H1 (cell line): ENCODE data around the gene RFNG. TPM values are rescaled to one million over a fixed set of nuclear protein-coding genes. Genes with fewer than 3 reads are reported as not detected.

Experiments used
- CTCF ChIA-PET: fragments of 300-600 bp; sonication (Branson Sonifier 250); formaldehyde crosslinking; loops from one replicate; lab custom pipeline; 2021; ENCODE audit not compliant: partially characterized antibody; lab: Charles Lee
- POLR2A ChIA-PET: fragments of 300-600 bp; sonication (Branson Sonifier 250); formaldehyde crosslinking; loops from one replicate; lab custom pipeline; 2021; ENCODE audit warnings: inconsistent platforms; ENCODE audit not compliant: partially characterized antibody; lab: Charles Lee
- DNase-seq, 2 experiments: peaks; one replicate each; pipeline versions ENCODE4 v3.0.0 to v3.0.0-alpha.2; 2010 to 2022; ENCODE audit warnings: low spot score in 2 of 2, low read depth in 1 of 2, mixed read lengths in 1 of 2
- FAIRE-seq: peaks from 2 replicates; lab custom pipeline; 2011; peaks lifted over from hg19 to GRCh38; lab: Jason Lieb, UNC
- H2AFZ ChIP-seq: 2 replicates; pipeline ENCODE4 v1.8.1; 2012; ENCODE audit warnings: low read length, inconsistent platforms
- H2AK5ac ChIP-seq: 2 replicates; pipeline ENCODE4 v1.6.1; 2013; ENCODE audit warnings: low read depth, low read length
- H2BK120ac ChIP-seq: replicated peaks from 2 replicates; pipeline ENCODE3; 2013; ENCODE audit warnings: low read depth, low read length, inconsistent platforms
- H2BK12ac ChIP-seq: 2 replicates; pipeline ENCODE4 v1.6.1; 2013; ENCODE audit warnings: low read depth, low read length
- H2BK15ac ChIP-seq: 2 replicates; pipeline ENCODE4 v1.6.1; 2013; ENCODE audit warnings: low read length
- H2BK20ac ChIP-seq: 2 replicates; pipeline ENCODE4 v1.6.1; 2013; ENCODE audit warnings: low read length
- H2BK5ac ChIP-seq: 2 replicates; pipeline ENCODE4 v1.6.1; 2013; ENCODE audit warnings: low read depth, low read length
- H3K14ac ChIP-seq: 2 replicates; pipeline ENCODE4 v1.6.1; 2013; ENCODE audit warnings: inconsistent platforms; ENCODE audit not compliant: insufficient read length
- H3K18ac ChIP-seq: 2 replicates; pipeline ENCODE4 v1.6.1; 2013; ENCODE audit warnings: low read length; ENCODE audit errors: extremely low read depth
- H3K23ac ChIP-seq: 2 replicates; pipeline ENCODE4 v1.6.1; 2013; ENCODE audit warnings: inconsistent platforms; ENCODE audit not compliant: insufficient read length
- H3K23me2 ChIP-seq: 2 replicates; pipeline ENCODE4 v1.6.1; 2013; ENCODE audit warnings: low read depth, low read length
- H3K27ac ChIP-seq: 2 replicates; pipeline ENCODE4 v1.6.1; 2011; ENCODE audit warnings: low read depth, low read length, inconsistent platforms
- H3K27me3 ChIP-seq, 4 experiments: replicated peaks in 1 of 4; 1 replicate in 1 of 4; 2 replicates in 3 of 4; pipeline versions ENCODE4 v1.6.1 to v1.8.1; 2011 to 2013; ENCODE audit warnings: low read length in 3 of 4, mild to moderate bottlenecking in 3 of 4, inconsistent platforms in 2 of 4, mixed read lengths in 2 of 4, moderate library complexity in 1 of 4; ENCODE audit not compliant: control insufficient read depth in 3 of 4, insufficient read depth in 3 of 4; ENCODE audit errors: extremely low read depth in 1 of 4
- H3K36me3 ChIP-seq, 4 experiments: 2 replicates each; pipeline versions ENCODE4 v1.6.1 to v1.8.1; 2011 to 2013; ENCODE audit warnings: mild to moderate bottlenecking in 4 of 4, low read length in 3 of 4, moderate library complexity in 2 of 4, control low read depth in 1 of 4, inconsistent platforms in 1 of 4; ENCODE audit not compliant: insufficient read depth in 4 of 4, control insufficient read depth in 2 of 4
- H3K4ac ChIP-seq: replicated peaks from 2 replicates; pipeline ENCODE3; 2013; ENCODE audit warnings: low read length, low read depth, mixed read lengths, inconsistent platforms; ENCODE audit not compliant: insufficient read length
- H3K4me1 ChIP-seq, 4 experiments: replicated peaks in 1 of 4; 1 replicate in 1 of 4; 2 replicates in 3 of 4; pipeline versions ENCODE4 v1.6.1 to v1.8.1; 2011 to 2013; ENCODE audit warnings: low read length in 3 of 4, inconsistent platforms in 2 of 4, mixed read lengths in 1 of 4; ENCODE audit not compliant: insufficient read depth in 4 of 4, control insufficient read depth in 3 of 4
- H3K4me2 ChIP-seq, 2 experiments: 2 replicates each; pipeline versions ENCODE4 v1.6.1 to v1.8.1; 2011 to 2013; ENCODE audit warnings: low read depth in 2 of 2, low read length in 2 of 2, control low read depth in 1 of 2, inconsistent platforms in 1 of 2, mild to moderate bottlenecking in 1 of 2; ENCODE audit not compliant: insufficient read depth in 1 of 2
- H3K4me3 ChIP-seq, 4 experiments: fragments of 200-600, 300-600 bp in 1 of 4; sonication (generic), shearing (Covaris generic), sonication (Bioruptor Twin) in 1 of 4; 2 replicates each; pipeline versions ENCODE4 v1.5.1 to v1.8.1; 2011 to 2016; ENCODE audit warnings: low read length in 4 of 4, low read depth in 3 of 4, control low read depth in 2 of 4, inconsistent platforms in 2 of 4, mild to moderate bottlenecking in 2 of 4, mixed read lengths in 1 of 4, moderate library complexity in 1 of 4; ENCODE audit not compliant: insufficient read depth in 2 of 4; ENCODE audit errors: extremely low read depth in 1 of 4
- H3K56ac ChIP-seq: replicated peaks from 2 replicates; pipeline ENCODE3; 2013; ENCODE audit warnings: low read depth, mild to moderate bottlenecking, mixed read lengths, low read length, inconsistent platforms; ENCODE audit not compliant: insufficient read length
- H3K79me1 ChIP-seq: 2 replicates; pipeline ENCODE4 v1.6.1; 2013; ENCODE audit warnings: low read depth, low read length, control low read depth
- H3K79me2 ChIP-seq, 2 experiments: 2 replicates each; pipeline versions ENCODE4 v1.6.1 to v1.8.1; 2012 to 2013; ENCODE audit warnings: low read length in 2 of 2, mild to moderate bottlenecking in 2 of 2, inconsistent platforms in 1 of 2; ENCODE audit not compliant: insufficient read depth in 2 of 2, control insufficient read depth in 1 of 2
- H3K9ac ChIP-seq, 4 experiments: replicated peaks in 1 of 4; 1 replicate in 1 of 4; 2 replicates in 3 of 4; pipeline versions ENCODE4 v1.6.1 to v1.8.1; 2011 to 2013; ENCODE audit warnings: low read depth in 3 of 4, low read length in 3 of 4, control low read depth in 2 of 4, mild to moderate bottlenecking in 2 of 4, moderate library complexity in 2 of 4, inconsistent platforms in 1 of 4; ENCODE audit errors: extremely low read depth in 1 of 4
- H3K9me3 ChIP-seq, 2 experiments: 2 replicates each; pipeline versions ENCODE4 v1.6.1 to v1.8.1; 2012 to 2013; ENCODE audit warnings: mild to moderate bottlenecking in 2 of 2, moderate library complexity in 2 of 2, control low read depth in 1 of 2, inconsistent platforms in 1 of 2, low read depth in 1 of 2, low read length in 1 of 2, mixed read lengths in 1 of 2; ENCODE audit not compliant: insufficient read depth in 2 of 2
- H4K20me1 ChIP-seq, 2 experiments: replicated peaks in 1 of 2; 2 replicates each; pipeline versions ENCODE3 to v1.8.1; 2011 to 2013; ENCODE audit warnings: inconsistent platforms in 2 of 2, low read length in 2 of 2, mild to moderate bottlenecking in 1 of 2; ENCODE audit not compliant: insufficient read depth in 2 of 2, control insufficient read depth in 1 of 2
- H4K5ac ChIP-seq: 2 replicates; pipeline ENCODE4 v1.6.1; 2013; ENCODE audit warnings: low read length, low read depth, mixed read lengths, inconsistent platforms; ENCODE audit not compliant: insufficient read length
- H4K8ac ChIP-seq: 2 replicates; pipeline ENCODE4 v1.8.0; 2013; ENCODE audit warnings: mild to moderate bottlenecking, moderate library complexity, low read length, inconsistent platforms; ENCODE audit not compliant: insufficient read depth; ENCODE audit errors: extremely low read depth
- H4K91ac ChIP-seq: replicated peaks from 2 replicates; pipeline ENCODE3; 2013; ENCODE audit warnings: low read length, mixed read lengths, inconsistent platforms; ENCODE audit not compliant: insufficient read length
- CTCF ChIP-seq, 3 experiments: IDR thresholded peaks; 1 replicate in 2 of 3; 2 replicates in 1 of 3; pipeline versions ENCODE4 v1.5.1 to v1.6.1; 2011; ENCODE audit warnings: low read length in 3 of 3, mild to moderate bottlenecking in 3 of 3, inconsistent platforms in 2 of 3, low read depth in 1 of 3, moderate library complexity in 1 of 3; ENCODE audit not compliant: insufficient read depth in 1 of 3; ENCODE audit errors: control extremely low read depth in 1 of 3
- RBBP5 ChIP-seq: IDR thresholded peaks from 2 replicates; pipeline ENCODE4 v1.7.1; 2012; ENCODE audit warnings: low read depth, mild to moderate bottlenecking, inconsistent platforms, low read length, moderate library complexity, borderline replicate concordance
- WGBS, 2 experiments: shearing (Covaris generic) in 1 of 2; methylation state at CpG; one replicate each; pipeline versions ENCODE4 v1.1.6 to v1.1.7; 2013 to 2015; ENCODE audit warnings: low lambda C conversion rate in 2 of 2, mixed read lengths in 2 of 2, inconsistent platforms in 1 of 2, low coverage in 1 of 2, missing lambda C conversion rate in 1 of 2; ENCODE audit not compliant: insufficient replicate concordance in 2 of 2, insufficient coverage in 1 of 2, insufficient read length in 1 of 2; ENCODE audit errors: extremely low coverage in 1 of 2, missing lambda C conversion rate in 1 of 2; 5-methylcytosine and 5-hydroxymethylcytosine counted together
- polyA plus RNA-seq, 7 experiments: library from polyadenylated mRNA; depleted of rRNA in 3 of 7; stranded (reverse) in 5 of 7; unstranded in 2 of 7; fragments of >200 nt in 5 of 7; fragments of 200-250 nt in 2 of 7; gene quantifications; 1 replicate in 5 of 7; 2 replicates in 1 of 7; 4 replicates in 1 of 7; pipeline versions ENCODE4 v1.2.1 to v1.2.3, GENCODE V29; 2011 to 2013; ENCODE audit warnings: missing spikeins in 2 of 7, mixed read lengths in 2 of 7
- total RNA-seq: library from RNA; stranded (reverse); fragmentation: NEBNext Ultra II Directional; extraction: Animal tissue kit (Norgen Biotek cat#: 25700); gene quantifications from 2 replicates; pipeline ENCODE4 v1.2.1, GENCODE V29; 2021

The RFNG gene
- total and polyA plus RNA-seq, 2 of the 8 experiments (the other 6 are each of a cell fraction or from before 2014, with no cell fraction given): 26.7 to 28.4 TPM

- CTCF ChIA-PET: interaction anchor here (0.6 to 4.0 kb wide), 9 partner anchors 7 to 76 kb away, joined by 3 to 29 read pairs (median 3); no protein-coding TSS in a partner anchor
- no peaks in the 10 kb centered on the region for H3K27me3 ChIP-seq
- no peak overlapping the region for H3K4me2 ChIP-seq
- no peak overlapping the region for H4K5ac ChIP-seq
- DNase-seq (peak in 1 of 2 experiments; percentile 51), FAIRE-seq (no peak)
- H2AFZ ChIP-seq: no peak overlapping the region
- H2BK20ac ChIP-seq: no peak overlapping the region
- no peak overlapping the region for H2BK15ac ChIP-seq
- peaks cover 3 to 8% of the 10 kb centered on the region in 2 experiments for H4K20me1 ChIP-seq
- H3K79me2 ChIP-seq: no peaks in the 10 kb centered on the region
- no peak overlapping the region for H3K4me3 ChIP-seq
- H3K14ac ChIP-seq: no peak overlapping the region
- no peak overlapping the region for H3K23ac ChIP-seq
- POLR2A ChIA-PET: interaction anchor here (0.6 to 1.9 kb wide), 6 partner anchors 12 to 69 kb away, joined by 3 to 9 read pairs (median 4); no protein-coding TSS in a partner anchor
- no peak overlapping the region for H3K56ac ChIP-seq
- H2BK12ac ChIP-seq: no peak overlapping the region
- 0 out of 2 replicates have a peak overlapping the region, but pooled peaks have one; percentile 28 for H4K8ac ChIP-seq
- no peak overlapping the region for H3K27ac ChIP-seq
- no peak overlapping the region for H4K91ac ChIP-seq
- H3K18ac ChIP-seq: no peak overlapping the region
- H3K9me3 ChIP-seq: no peaks in the 10 kb centered on the region
- no peaks in the 10 kb centered on the region for H3K36me3 ChIP-seq
- peaks cover 3% of the 10 kb centered on the region for H3K79me1 ChIP-seq
- TF ChIP-seq RBBP5 (no peak), CTCF (IDR thresholded peaks at IDR 0.05; ENCODE audit: control extremely low read depth in 1 of 3, insufficient read depth in 1 of 3, low read depth in 1 of 3, low read length in 3 of 3) (peak in 2 of 3 experiments; percentile 14 to 35; a peak in 3 of 4 replicates)
- no peak overlapping the region for H2AK5ac ChIP-seq
- H2BK120ac ChIP-seq: no peak overlapping the region
- peaks cover 0 to 1% (median 0%) of the 10 kb centered on the region in 4 experiments; a peak in 1 of 7 replicates for H3K4me1 ChIP-seq
- H3K9ac ChIP-seq: peak overlapping the region in 2 of 4 experiments; percentile 8 to 12; a peak in 1 of 7 replicates
- 88% methylated on average over 37 of the region's 53 CpGs; no CpG with 5 or more reads in 1 of the 2 experiments for WGBS, 2 experiments
- 0 out of 2 replicates have a peak, but pooled peaks cover 1% of the 10 kb centered on the region for H3K23me2 ChIP-seq
- no peak overlapping the region for H3K4ac ChIP-seq
- no peak overlapping the region for H2BK5ac ChIP-seq
Measured at GRCh38 chr17:82003411-82004381, 47.9 kb downstream of the RFNG start.
